K562 (cell line): ENCODE measurements around the gene DENND10. TPM values are rescaled to one million over a fixed set of nuclear protein-coding genes. Genes with fewer than 3 reads are reported as not detected.

Experiments used
- CHD2 ChIP-seq: IDR thresholded peaks from 2 replicates; pipeline ENCODE4 v1.6.1; 2011; ENCODE audit warnings: low read depth, low read length
- DACH1 ChIP-seq: fragments of 450-650 bp; IDR thresholded peaks from 2 replicates; pipeline ENCODE4 v1.6.1; 2018; ENCODE audit not compliant: partially characterized antibody
- FOXK1 ChIP-seq: sonication (generic); formaldehyde crosslinking; IDR thresholded peaks from 2 replicates; pipeline ENCODE4 v1.8.0; 2022; ENCODE audit warnings: missing genetic modification reagents, mild to moderate bottlenecking, borderline replicate concordance
- HDGF ChIP-seq: fragments of 450-650 bp; IDR thresholded peaks from 2 replicates; pipeline ENCODE4 v1.6.1; 2016
- HEY1 ChIP-seq: fragments of 250-450 bp; sonication (Bioruptor Pico); IDR thresholded peaks from 2 replicates; pipeline ENCODE4 v1.5.0; 2020; ENCODE audit warnings: mild to moderate bottlenecking, moderate library complexity, borderline replicate concordance
- MGA ChIP-seq: fragments of 450-650 bp; IDR thresholded peaks from 2 replicates; pipeline ENCODE4 v1.6.1; 2016; ENCODE audit warnings: mild to moderate bottlenecking, moderate library complexity
- MYNN ChIP-seq, 2 experiments: sonication (generic); formaldehyde crosslinking in 1 of 2; IDR thresholded peaks; 2 replicates each; pipeline versions ENCODE4 v1.5.0 to v1.6.1; 2016 to 2020; ENCODE audit warnings: antibody characterized with exemption in 1 of 2, missing genetic modification reagents in 1 of 2
- OTX1 ChIP-seq: fragments of 450-650 bp; formaldehyde crosslinking; IDR thresholded peaks from 2 replicates; pipeline ENCODE4 v1.4.0; 2022; ENCODE audit warnings: mild to moderate bottlenecking
- PHF8 ChIP-seq: fragments of 200-600 bp; sonication (generic); IDR thresholded peaks from 2 replicates; pipeline ENCODE4 v1.6.1; 2012; ENCODE audit warnings: mixed run types, mild to moderate bottlenecking, inconsistent platforms, low read length, moderate library complexity, borderline replicate concordance
- TRIM28 ChIP-seq: fragments of 450-650 bp; IDR thresholded peaks from 2 replicates; pipeline ENCODE4 v1.6.1; 2017
- WHSC1 ChIP-seq: IDR thresholded peaks from one replicate; pipeline ENCODE4 v1.6.1; 2012; ENCODE audit warnings: low read length, control low read depth, inconsistent platforms
- ZNF133 ChIP-seq: fragments of 250-450 bp; sonication (Bioruptor Pico); IDR thresholded peaks from 2 replicates; pipeline ENCODE4 v1.4.0; 2020; ENCODE audit warnings: mild to moderate bottlenecking
- polyA plus RNA-seq, 8 experiments: library from polyadenylated mRNA; depleted of rRNA in 4 of 8; stranded (reverse) in 5 of 8; unstranded in 3 of 8; fragments of >200 nt; fragmentation: Nextera tagmentation in 2 of 8; fragmentation: Illumina TruSeq in 1 of 8; extraction: Ambion mirVana in 2 of 8; extraction: Trizol in 1 of 8; gene quantifications; 2 replicates each; pipeline versions ENCODE4 v1.2.1 to v1.2.3, GENCODE V29; 2011 to 2014; ENCODE audit warnings: inconsistent platforms in 1 of 8, missing spikeins in 1 of 8
- total RNA-seq, 7 experiments: library from RNA; depleted of rRNA in 6 of 7; stranded (reverse); fragments of >200 nt in 6 of 7; fragmentation: Illumina TruSeq in 2 of 7; extraction: Trizol in 2 of 7; gene quantifications; 2 replicates each; pipeline versions ENCODE4 v1.2.1 to v1.2.3, GENCODE V29; 2011 to 2021; ENCODE audit warnings: low replicate concordance in 1 of 7

DENND10 gene
- total and polyA plus RNA-seq, 9 of the 15 experiments (the other 6 are each of a cell fraction or from before 2014, with no cell fraction given), result 9.4 to 20.0 (median 12.5) TPM

- no peak for TF ChIP-seq MGA
- TF ChIP-seq PHF8, result peak; percentile 81; the same call in 1 of the 2 replicates
- no peak for TF ChIP-seq CHD2
- TF ChIP-seq HDGF, result no peak
- no peak for TF ChIP-seq HEY1
- TF ChIP-seq TRIM28, result no peak
- no peak for TF ChIP-seq MYNN (IDR thresholded peaks at IDR 0.05)
- no peak for TF ChIP-seq MYNN (CRISPR knock-in tag; IDR thresholded peaks at IDR 0.05)
- TF ChIP-seq DACH1, result no peak
- TF ChIP-seq WHSC1, result no peak
- TF ChIP-seq OTX1 (CRISPR knock-in tag), result no peak
- TF ChIP-seq ZNF133 (CRISPR knock-in tag), result no peak
- no peak for TF ChIP-seq FOXK1 (CRISPR knock-in tag)
Measured at GRCh38 chr10:119103903-119104653, at the start of gene DENND10 (continued).
